ENCODE measurements around the gene AIG1.

DNA sequence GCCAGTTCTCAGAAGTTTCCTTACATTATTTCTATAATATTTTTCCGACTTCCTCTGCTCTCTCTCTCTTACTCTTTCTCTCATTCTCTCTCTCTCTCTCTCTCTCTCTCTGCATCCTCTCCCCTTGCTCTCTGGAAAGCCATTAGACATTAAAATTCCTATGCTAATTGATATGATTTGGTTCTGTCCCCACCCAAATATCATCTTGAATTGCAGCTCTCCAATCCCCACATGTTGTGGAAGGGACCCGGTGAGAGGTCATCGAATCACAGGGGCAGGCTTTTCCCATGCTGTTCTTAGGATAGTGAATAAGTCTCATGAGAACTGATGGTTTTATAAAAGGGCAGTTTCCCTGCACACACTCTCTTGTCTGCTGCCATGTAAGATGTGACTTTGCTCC is 315.7 kb downstream of the AIG1 start:
- TF ChIP-seq CTCF (IDR thresholded peaks at IDR 0.05; ENCODE audit: poor library complexity) (no peak), EZH2phosphoT487 (IDR thresholded peaks at IDR 0.05; ENCODE audit: low read depth, severe bottlenecking, unreplicated experiment) (no peak), EZH2 (IDR thresholded peaks at IDR 0.05; ENCODE audit: borderline replicate concordance) (no peak)

Measured in hepatocyte (in vitro differentiated cells).